Choroid plexus epithelial cell (primary cell): ENCODE data around the gene FNIP1.

Experiments
- DNase-seq: peaks from one replicate; pipeline ENCODE4 v3.0.0-alpha.2; 2010; ENCODE audit warnings: low read depth
- H3K4me3 ChIP-seq: 2 replicates; pipeline ENCODE4 v1.5.1; 2011; ENCODE audit warnings: low read depth, mild to moderate bottlenecking, control low read depth, low read length, moderate library complexity
- TF ChIP-seq, protein P1 (sequence below): conservative IDR thresholded peaks from 2 replicates; pipeline ENCODE4 v1.5.1; 2011; ENCODE audit warnings: low read depth, mild to moderate bottlenecking, control low read depth, inconsistent platforms, low read length, moderate library complexity

The FNIP1 gene

DNA sequence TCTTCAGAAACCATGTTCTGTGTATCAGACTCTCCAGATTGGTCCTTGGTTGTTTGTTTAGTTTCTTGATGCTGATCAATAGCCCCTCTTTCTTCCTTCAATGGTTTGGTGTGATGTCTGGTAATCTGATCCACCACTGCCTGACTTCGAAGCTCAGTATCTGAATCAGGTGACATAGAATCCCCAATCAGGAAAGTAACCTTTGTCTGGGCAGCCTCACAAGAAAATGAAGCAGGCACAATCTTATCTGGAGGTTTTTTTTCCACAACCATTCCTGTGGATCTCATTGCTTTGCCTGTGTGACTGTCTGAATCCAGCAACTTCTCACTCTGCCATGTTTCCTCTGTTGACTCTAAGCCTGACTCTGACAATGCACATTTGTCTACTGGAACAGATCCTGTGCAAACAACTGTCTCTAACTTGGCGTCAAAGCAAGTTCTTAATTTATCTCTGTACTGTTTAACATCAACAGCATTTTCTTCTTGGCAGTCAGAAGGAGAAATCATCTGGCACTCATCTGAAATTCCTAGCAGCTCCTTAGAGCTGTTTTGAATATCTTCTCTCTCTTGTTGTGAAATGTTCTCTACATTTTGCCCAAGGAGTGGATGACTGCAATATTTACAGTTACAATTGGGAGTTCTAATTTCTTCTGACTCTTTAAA is 124.7 kb downstream of the FNIP1 start:
- peak; percentile 96 for DNase-seq
- TF ChIP-seq, protein P1, sequence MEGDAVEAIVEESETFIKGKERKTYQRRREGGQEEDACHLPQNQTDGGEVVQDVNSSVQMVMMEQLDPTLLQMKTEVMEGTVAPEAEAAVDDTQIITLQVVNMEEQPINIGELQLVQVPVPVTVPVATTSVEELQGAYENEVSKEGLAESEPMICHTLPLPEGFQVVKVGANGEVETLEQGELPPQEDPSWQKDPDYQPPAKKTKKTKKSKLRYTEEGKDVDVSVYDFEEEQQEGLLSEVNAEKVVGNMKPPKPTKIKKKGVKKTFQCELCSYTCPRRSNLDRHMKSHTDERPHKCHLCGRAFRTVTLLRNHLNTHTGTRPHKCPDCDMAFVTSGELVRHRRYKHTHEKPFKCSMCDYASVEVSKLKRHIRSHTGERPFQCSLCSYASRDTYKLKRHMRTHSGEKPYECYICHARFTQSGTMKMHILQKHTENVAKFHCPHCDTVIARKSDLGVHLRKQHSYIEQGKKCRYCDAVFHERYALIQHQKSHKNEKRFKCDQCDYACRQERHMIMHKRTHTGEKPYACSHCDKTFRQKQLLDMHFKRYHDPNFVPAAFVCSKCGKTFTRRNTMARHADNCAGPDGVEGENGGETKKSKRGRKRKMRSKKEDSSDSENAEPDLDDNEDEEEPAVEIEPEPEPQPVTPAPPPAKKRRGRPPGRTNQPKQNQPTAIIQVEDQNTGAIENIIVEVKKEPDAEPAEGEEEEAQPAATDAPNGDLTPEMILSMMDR = no peak
- H3K4me3 ChIP-seq = no peak overlapping the region

DNA sequence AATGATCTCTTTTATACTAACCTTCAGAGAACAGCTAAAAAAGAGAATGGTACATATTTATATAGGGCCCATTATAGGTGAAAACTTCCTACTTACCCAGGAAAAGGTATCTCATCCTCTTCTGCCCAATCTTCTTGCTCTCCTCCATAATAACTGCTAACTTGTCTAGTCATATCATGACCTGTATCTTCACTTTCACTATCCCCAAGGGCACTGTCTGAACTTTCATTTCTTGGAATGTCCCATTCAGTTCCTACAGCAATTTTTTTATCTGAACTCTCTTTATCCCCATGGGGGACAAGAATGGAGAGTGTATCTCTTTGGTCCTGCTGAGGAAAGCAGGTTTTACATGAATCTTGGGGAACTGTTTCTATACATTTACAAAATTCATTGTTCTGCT is 125.4 kb downstream of the FNIP1 start:
- DNase-seq = peak; percentile 62
- no peak overlapping the region for H3K4me3 ChIP-seq
- TF ChIP-seq, protein P1 = no peak

DNA sequence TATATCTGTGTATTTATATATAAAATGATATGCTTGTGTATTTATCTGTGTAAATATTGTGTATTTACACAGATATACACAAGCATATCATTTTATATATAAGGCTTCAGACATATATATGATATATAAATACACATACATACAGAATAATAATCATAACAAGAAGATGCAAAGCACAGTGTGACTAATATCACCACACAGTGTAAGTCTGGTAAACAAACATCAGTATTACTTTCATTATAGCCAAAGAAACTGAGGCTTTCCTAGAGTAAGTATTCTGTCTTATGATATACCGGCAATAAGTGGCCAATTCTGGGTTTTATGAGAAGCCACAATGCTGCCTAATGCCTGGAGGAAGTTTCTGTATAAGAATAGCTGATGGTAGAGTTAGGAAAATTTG is 131.9 kb downstream of the FNIP1 start:
- H3K4me3 ChIP-seq = no peak overlapping the region
- no peak for DNase-seq
- TF ChIP-seq, protein P1 = no peak

DNA sequence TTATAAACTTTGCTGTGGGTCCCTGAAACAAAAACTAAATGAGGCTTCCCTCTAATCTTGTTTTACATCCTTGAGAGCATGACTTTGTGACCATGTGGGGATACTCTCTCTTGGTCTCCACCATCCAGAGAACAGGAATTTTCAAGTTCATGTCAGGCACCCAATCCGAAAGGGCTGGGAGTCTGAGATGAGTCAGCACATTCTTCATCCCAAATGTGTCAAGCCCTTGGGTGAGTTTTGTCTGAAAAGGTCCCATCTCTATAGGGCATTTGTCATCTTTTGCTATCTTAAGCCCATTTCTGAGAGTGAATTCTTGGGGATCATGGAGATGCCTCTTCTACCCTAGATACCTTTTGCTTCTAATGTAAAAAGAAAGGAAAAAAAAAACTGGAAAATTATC is 134.9 kb downstream of the FNIP1 start:
- TF ChIP-seq, protein P1 = no peak
- DNase-seq = no peak
- no peak overlapping the region for H3K4me3 ChIP-seq

DNA sequence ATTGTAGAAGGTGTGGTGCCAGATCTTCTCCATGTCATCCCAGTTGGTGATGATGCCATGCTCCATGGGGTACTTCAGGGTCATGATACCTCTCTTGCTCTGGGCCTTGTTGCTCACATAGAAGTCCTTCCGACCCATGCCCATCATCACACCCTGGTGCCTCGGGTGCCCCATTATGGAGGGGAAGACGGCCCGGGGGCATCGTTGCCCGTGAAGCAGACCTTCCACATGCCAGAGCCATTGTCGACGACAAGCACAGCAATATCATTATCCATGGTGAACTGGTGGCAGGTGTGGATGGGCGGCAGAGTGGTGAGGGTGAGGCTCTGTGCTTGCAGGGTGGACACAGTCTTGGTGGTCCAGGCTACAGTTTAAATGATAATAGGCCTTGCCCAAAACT is 137.0 kb downstream of the FNIP1 start:
- no peak for DNase-seq
- TF ChIP-seq, protein P1 = no peak
- no peak overlapping the region for H3K4me3 ChIP-seq

DNA sequence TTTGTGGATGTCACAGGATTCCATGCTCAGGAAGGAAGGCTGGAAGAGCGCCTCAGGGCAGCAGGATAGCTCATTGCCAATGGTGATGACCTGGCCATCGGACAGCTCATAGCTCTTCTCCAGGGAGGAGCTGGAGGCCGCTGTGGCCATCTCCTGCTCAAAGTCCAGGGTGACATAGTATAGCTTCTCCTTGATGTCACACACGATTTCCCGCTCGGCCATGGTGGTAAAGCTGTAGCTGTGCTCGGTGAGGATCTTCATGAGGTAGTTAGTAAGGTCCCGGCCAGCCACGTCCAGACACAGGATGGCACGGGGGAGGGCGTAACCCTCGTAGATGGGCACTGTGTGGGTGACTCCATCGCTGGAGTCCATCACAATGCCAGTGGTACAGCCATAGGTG is 137.5 kb downstream of the FNIP1 start:
- TF ChIP-seq, protein P1 = no peak
- no peak overlapping the region for H3K4me3 ChIP-seq
- no peak for DNase-seq

DNA sequence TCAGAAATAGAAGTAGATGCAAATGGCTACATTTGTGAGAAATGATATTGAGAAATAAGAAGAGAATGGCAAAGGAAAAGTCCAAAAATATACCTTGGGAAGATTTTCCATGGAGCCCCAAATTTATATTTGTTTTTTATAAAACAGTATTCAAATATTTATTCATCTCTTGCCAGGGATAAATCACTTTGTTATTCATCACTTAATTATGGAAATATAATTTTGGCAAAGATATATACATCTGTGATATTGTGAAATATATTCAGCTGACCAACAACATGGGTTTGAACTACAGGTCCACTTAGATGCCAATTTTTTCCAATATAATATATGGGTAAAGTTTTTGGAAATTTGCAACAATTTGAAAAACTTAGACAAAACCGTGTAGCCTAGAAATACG is 142.0 kb downstream of the FNIP1 start:
- TF ChIP-seq, protein P1 = no peak
- no peak for DNase-seq
- no peak overlapping the region for H3K4me3 ChIP-seq
